GM13977 (cell line): ENCODE results near the gene HBA2.
"Not testable (repeated sequence)": the region's sequence is repeated elsewhere in the genome, so short reads cannot be mapped to it uniquely, and the experiment has no call there.

Experiments used
- DNase-seq: peaks from one replicate; pipeline ENCODE4 v3.0.0; 2012; ENCODE audit warnings: low spot score
- in situ Hi-C: fragments of 300-500 bp; cut with MboI; formaldehyde crosslinking; loops from one replicate; pipeline ENCODE4 v1.12.0; 2022; ENCODE audit warnings: low sequenced_read_pairs, low pct_unique_long_range_greater_than_20kb, mixed read lengths, inconsistent platforms; ENCODE audit not compliant: unreplicated experiment
- TF ChIP-seq, protein P1 (sequence below): IDR thresholded peaks from 2 replicates; pipeline ENCODE4 v1.5.1; 2012; ENCODE audit warnings: mild to moderate bottlenecking, control low read depth; ENCODE audit not compliant: insufficient read depth; ENCODE audit errors: extremely low read depth, missing control alignments

Gene HBA2

DNA sequence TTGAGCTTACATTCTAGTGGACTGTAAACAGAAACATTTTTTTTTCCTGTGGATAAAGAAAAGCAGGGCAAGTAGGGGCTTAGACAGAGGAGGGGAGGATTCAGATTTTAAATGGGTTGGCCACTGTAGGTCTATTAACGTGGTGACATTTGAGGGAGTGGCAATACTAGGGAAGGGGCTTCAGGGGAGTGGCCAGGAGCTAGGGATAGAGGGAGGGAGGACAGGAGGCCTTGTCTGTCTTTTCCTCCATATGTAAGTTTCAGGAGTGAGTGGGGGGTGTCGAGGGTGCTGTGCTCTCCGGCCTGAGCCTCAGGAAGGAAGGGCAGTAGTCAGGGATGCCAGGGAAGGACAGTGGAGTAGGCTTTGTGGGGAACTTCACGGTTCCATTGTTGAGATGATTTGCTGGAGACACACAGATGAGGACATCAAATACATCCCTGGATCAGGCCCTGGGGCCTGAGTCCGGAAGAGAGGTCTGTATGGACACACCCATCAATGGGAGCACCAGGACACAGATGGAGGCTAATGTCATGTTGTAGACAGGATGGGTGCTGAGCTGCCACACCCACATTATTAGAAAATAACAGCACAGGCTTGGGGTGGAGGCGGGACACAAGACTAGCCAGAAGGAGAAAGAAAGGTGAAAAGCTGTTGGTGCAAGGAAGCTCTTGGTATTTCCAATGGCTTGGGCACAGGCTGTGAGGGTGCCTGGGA, 13.4 kb upstream of the HBA2 start:
- TF ChIP-seq, protein P1, sequence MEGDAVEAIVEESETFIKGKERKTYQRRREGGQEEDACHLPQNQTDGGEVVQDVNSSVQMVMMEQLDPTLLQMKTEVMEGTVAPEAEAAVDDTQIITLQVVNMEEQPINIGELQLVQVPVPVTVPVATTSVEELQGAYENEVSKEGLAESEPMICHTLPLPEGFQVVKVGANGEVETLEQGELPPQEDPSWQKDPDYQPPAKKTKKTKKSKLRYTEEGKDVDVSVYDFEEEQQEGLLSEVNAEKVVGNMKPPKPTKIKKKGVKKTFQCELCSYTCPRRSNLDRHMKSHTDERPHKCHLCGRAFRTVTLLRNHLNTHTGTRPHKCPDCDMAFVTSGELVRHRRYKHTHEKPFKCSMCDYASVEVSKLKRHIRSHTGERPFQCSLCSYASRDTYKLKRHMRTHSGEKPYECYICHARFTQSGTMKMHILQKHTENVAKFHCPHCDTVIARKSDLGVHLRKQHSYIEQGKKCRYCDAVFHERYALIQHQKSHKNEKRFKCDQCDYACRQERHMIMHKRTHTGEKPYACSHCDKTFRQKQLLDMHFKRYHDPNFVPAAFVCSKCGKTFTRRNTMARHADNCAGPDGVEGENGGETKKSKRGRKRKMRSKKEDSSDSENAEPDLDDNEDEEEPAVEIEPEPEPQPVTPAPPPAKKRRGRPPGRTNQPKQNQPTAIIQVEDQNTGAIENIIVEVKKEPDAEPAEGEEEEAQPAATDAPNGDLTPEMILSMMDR: no peak
- DNase-seq: no peak

DNA sequence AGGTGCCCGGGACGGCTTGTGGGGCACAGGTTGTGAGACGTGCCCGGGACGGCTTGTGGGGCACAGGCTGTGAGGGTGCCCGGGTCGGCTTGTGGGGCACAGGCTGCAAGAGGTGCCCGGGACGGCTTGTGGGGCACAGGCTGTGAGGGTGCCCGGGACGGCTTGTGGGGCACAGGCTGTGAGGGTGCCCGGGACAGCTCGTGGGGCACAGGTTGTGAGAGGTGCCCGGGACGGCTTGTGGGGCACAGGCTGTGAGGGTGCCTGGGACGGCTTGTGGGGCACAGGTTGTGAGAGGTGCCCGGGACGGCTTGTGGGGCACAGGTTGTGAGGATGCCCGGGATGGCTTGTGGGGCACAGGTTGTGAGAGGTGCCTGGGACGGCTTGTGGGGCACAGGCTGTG, 12.4 kb upstream of the HBA2 start:
- DNase-seq, in situ Hi-C loops: not testable (repeated sequence)

More for the DNA sequence above, 13.4 kb upstream of the HBA2 start:
- in situ Hi-C loops: no loop called here

DNA sequence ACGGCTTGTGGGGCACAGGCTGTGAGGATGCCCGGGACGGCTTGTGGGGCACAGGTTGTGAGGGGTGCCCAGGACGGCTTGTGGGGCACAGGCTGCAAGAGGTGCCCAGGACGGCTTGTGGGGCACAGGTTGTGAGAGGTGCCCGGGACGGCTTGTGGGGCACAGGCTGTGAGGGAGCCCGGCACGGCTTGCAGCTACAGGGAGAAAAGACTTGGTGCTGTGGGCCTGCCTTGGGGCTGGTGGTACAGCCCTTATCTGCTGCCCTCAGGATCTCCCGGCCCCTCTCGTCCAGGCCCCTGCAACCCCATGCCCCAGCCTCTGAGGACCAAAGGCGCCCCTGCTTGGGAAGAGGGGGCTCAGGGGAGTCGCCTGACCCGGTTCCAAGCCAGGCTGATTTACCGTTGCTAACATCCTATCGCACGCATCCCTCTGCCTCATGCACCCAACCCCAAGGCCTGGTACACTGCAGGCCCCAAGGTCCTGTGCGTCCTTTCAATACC, 11.9 kb upstream of the HBA2 start:
- TF ChIP-seq, protein P1: no peak

DNA sequence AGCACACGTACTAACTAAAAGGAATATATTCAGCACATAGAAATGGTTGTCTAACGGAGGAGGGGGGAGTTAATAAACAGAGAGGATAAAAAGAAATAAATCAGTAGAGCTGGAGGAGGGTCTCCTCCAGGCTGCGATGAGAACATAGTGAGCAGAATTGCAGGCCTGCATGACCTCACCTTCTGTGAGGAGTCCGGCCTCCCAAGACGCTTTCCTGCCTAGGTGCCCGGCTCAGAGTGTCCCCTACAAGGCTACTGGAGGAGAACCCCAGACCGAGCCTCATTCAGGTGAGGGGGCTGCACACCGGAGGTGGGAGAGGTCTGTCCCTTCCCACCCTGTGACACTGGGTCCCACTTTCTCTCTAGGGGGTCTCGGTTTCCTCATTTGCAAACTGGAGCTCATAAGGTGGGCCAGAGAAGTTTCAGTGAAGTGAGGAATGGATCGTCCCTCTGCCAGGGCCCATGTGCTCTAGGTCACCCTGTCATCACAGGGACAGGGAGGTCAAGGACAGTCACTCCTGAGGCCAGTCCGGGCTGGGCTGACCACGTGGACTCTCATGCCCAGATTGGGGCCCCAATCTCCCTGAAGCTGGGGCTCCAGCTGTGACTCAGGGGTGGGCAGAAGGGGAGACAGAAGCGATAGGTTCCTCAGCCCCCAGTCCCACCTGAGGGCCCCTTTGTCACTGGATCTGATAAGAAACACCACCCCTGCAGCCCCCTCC, 10.2 kb upstream of the HBA2 start:
- TF ChIP-seq, protein P1: no peak
- DNase-seq: no peak
- in situ Hi-C loops: no loop called here

More for the DNA sequence above, 11.9 kb upstream of the HBA2 start:
- in situ Hi-C loops: no loop called here
- DNase-seq: no peak

DNA sequence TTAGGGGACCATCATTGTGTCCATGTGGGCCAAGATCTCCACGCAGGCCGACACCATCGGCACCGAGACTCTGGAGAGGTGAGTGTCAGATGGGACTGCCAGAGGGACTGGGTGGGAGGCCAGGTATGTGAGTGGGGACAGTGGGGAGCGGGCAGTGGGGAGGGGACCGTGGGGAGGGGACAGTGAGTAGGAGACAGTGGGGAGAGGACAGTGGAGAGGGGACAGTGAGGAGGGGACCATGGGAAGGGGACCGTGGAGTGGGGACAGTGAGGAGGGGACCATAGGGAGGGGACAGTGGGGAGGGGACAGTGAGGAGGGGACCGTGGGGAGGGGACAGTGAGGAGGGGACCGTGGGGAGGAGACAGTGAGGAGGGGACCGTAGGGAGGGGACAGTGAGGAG, 9.5 kb upstream of the HBA2 start:
- DNase-seq, in situ Hi-C loops: not testable (repeated sequence)

DNA sequence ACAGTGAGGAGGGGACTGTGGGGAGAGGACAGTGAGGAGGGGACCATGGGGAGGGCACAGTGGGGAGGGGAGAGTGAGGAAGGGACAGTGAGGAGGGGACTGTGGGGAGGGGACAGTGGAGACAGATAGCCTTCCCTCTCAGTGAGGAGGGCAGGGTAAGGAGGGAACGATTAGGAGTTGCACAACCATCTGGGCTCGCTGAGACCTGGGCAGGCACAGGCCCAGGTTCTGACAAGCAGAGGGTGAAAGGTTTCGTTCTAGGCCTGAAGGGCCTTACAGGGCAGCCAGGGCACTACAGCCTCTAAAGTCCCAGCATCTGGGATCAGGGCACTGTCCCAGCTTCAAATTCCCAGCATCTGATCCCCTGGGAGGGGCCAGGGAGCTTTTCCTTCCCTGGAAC, 9.0 kb upstream of the HBA2 start:
- DNase-seq: not testable (repeated sequence)

DNA sequence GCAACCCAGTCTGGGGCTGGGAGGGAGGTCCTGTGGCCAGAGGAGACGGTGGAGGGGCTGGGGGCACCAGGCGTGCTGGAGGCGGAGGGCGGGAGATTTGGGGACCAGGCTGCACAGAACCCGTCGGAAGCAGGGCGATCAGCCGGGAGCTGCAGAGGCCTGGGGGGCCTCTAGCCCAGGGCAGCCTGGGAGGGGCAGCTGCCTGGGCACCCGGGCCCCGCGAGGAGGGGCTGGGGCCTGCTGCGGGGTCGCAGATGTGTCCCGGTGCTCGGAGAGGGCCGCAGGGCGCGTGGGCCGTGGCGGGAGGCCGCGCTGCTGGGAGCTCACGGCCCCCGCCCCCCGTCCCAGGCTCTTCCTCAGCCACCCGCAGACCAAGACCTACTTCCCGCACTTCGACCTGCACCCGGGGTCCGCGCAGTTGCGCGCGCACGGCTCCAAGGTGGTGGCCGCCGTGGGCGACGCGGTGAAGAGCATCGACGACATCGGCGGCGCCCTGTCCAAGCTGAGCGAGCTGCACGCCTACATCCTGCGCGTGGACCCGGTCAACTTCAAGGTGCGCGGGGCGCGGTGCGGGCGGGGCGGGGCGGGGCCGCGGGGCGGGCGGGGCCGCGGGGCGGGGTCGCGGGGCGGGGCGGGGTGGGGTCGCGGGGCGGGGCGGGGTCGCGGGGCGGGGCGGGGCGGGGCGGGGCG, 8.4 kb upstream of the HBA2 start:
- in situ Hi-C loops, DNase-seq: not testable (repeated sequence)

More for the DNA sequence above, 9.0 kb upstream of the HBA2 start:
- in situ Hi-C loops: not testable (repeated sequence)

DNA sequence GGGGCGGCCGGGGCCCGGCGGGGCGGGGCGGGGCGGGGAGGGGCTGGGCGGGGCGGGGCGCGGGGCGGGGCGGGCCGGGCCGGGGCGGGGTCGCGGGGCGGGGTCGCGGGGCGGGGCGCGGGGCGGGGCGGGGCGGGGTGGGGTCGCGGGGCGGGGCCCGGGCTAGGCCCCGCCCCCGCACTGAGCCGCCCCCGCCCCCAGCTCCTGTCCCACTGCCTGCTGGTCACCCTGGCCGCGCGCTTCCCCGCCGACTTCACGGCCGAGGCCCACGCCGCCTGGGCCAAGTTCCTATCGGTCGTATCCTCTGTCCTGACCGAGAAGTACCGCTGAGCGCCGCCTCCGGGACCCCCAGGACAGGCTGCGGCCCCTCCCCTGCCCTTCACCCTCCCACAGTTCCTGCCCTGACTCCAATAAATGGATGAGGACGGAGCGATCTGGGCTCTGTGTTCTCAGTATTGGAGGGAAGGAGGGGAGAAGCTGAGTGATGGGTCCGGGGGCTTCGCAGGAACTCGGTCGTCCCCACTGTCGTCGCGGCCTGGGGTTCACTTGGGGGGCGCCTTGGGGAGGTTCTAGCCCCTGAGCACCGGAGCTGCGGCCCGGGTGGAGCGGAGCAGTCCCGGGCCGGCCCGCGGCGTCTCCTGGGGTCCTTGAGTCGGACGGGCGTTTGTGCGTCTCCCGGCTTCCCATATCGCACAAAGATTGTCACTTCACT, 7.7 kb upstream of the HBA2 start:
- peak; percentile 82 for DNase-seq

More for the DNA sequence above, 7.7 kb upstream of the HBA2 start:
- TF ChIP-seq, protein P1: no peak
- in situ Hi-C loops: no loop called here
